ENCODE measurements around the gene TDRD9.

The TDRD9 gene

GRCh38 chr14:104092931-104093365, 164.7 kb downstream of the TDRD9 start:
- DNase-seq (ENCODE audit: low spot score), result no peak

GRCh38 chr14:104093366-104094055, 165.3 kb downstream of the TDRD9 start:
- no peak for DNase-seq (ENCODE audit: low spot score)

- DNase-seq (ENCODE audit: low spot score), result no peak
Measured at GRCh38 chr14:104094056-104094708, 165.9 kb downstream of the TDRD9 start.

GRCh38 chr14:104094709-104095425, 166.6 kb downstream of the TDRD9 start:
- DNase-seq (ENCODE audit: low spot score), result peak; percentile 95

- DNase-seq (ENCODE audit: low spot score), result no peak
Measured at GRCh38 chr14:104095426-104096310, 167.4 kb downstream of the TDRD9 start.

- DNase-seq (ENCODE audit: low spot score), result no peak
Measured at GRCh38 chr14:104096318-104096717, 168.1 kb downstream of the TDRD9 start.

GRCh38 chr14:104096751-104097700, 168.8 kb downstream of the TDRD9 start:
- DNase-seq (ENCODE audit: low spot score), result no peak

GRCh38 chr14:104098272-104099095, 170.2 kb downstream of the TDRD9 start:
- no peak for DNase-seq (ENCODE audit: low spot score)

GRCh38 chr14:104099096-104100041, 171.1 kb downstream of the TDRD9 start:
- DNase-seq (ENCODE audit: low spot score), result no peak

GRCh38 chr14:104100171-104101085, 172.2 kb downstream of the TDRD9 start:
- no peak for DNase-seq (ENCODE audit: low spot score)

GRCh38 chr14:104101086-104101621, 172.9 kb downstream of the TDRD9 start:
- DNase-seq (ENCODE audit: low spot score), result no peak

GRCh38 chr14:104101651-104102281, 173.5 kb downstream of the TDRD9 start:
- DNase-seq (ENCODE audit: low spot score), result no peak

Data from HuH-7 (cell line).